ENCODE data around the gene PFDN1.

GRCh38 chr5:140220032-140220697 is 82.7 kb downstream of the PFDN1 start:
- TF ChIP-seq CTCF (IDR thresholded peaks at IDR 0.05; ENCODE audit: low read length) (no peak), EZH2 (IDR thresholded peaks at IDR 0.05; ENCODE audit: borderline replicate concordance, low read length) (no peak)
